ENCODE results near the gene ADSS1.

Gene ADSS1

DNA sequence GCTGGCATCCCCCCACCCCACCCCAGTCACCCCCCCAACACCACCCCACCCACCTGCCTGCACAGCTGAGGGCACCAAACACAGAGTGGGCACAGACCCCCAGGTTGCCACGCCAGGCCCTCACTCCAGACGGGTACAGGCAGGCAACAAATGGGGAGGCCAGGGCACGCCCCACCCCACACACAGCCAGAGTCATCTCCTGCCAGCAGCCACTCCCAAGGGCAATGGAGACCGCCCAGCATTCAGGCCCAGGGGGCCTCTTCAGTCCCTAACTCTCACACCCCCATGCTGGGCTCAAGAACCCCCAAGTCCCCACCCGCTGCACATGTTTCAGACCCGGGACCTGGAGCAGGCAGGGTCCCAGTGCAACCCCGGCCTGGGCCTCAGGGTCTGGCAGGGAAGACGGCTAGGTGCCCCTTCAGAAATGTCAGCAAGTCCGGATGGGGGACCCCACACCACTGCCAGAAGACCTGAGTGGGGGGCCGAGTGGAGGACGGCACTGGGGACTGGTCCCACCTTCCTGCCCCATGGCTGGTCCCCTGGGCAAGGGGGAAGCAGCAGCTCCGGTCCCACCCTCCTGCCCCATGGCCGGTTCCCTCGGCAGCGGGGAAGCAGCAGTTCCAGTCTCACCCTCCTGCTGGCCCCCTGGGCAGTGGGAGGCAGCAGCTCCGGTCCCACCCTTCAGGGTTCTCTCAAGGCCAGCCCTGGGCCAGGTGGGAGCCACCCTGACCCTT lies 59.6 kb downstream of the ADSS1 start:
- TF ChIP-seq POLR2A (IDR thresholded peaks at IDR 0.05; ENCODE audit: low read depth, low read length) (no peak), POLR2AphosphoS5 (IDR thresholded peaks at IDR 0.05; ENCODE audit: low read depth, low read length) (no peak)
- DNase-seq (ENCODE audit: insufficient read length, low spot score) (no peak), FAIRE-seq (no peak)

DNA sequence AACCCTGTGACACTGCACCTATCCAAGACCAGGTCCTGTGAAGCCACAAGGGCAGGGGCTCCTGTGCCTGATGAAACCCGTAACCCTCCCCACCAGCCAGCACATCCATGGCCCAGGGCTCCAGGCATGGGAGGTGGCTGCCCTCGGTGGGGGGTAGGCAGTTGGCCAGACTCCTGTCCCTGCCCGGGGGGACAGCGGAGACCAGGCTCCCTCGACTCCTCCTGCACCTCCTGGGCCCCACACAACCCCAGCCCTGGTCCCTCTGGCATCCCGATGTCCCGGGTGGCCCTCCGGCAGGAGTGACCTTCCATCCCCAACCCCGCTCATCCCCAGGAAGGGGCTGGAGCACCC lies 60.2 kb downstream of the ADSS1 start:
- FAIRE-seq (no peak), DNase-seq (ENCODE audit: insufficient read length, low spot score) (no peak)
- no peak for TF ChIP-seq PAX5 (IDR thresholded peaks at IDR 0.05; ENCODE audit: insufficient read depth, low read length, severe bottlenecking)
- no peak for TF ChIP-seq POLR2A (IDR thresholded peaks at IDR 0.05; ENCODE audit: low read depth, low read length)
- no peak for TF ChIP-seq POU2F2 (IDR thresholded peaks at IDR 0.05; ENCODE audit: low read depth, low read length)
- no peak for TF ChIP-seq TAF1 (IDR thresholded peaks at IDR 0.05; ENCODE audit: low read depth, low read length)
- no peak for TF ChIP-seq POLR2AphosphoS5 (IDR thresholded peaks at IDR 0.05; ENCODE audit: low read depth, low read length)
- TF ChIP-seq SPI1 (IDR thresholded peaks at IDR 0.05; ENCODE audit: low read depth, low read length): no peak

DNA sequence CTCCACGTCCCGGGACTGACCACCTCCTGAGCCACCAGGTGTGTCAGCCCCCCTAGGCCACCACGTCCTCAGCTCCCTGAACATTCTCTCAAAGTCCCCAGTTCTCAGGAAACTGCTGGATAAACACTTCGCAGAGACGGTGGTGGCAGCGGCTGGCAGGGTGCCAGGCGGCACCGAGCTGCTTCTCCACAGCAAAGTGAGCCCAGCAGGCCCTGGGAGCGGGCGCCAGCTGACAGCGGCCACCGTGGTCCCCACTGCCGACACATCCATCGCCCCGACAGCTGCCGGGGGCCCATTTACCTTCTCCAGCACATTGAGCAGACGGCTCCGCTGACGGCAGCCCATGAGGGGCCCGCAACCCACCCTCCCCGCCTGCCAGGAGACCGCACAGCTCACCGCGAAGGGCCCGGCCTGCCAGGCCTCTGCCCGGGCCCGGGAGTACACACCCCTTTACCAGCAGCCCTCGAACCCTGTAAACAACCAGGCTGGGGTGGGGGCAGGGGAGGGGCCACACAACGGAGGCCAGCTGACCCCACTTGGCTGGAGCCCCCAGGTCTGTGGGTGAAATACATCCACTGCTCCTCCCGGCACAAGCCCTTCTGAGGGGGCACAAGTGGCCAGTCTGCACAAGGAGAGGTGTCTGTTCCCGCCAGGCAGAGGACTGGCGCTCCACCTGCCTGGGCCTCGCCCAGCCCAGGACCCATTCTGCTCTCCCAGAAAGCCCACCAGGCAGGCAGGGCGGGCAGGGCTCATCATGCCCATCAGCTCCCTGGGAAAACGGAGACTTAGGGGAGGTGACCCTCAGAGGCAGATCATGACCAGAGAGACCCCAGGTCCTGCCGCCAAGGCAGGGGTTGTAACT lies 61.0 kb downstream of the ADSS1 start:
- FAIRE-seq (no peak), DNase-seq (ENCODE audit: insufficient read length, low spot score) (no peak)
- TF ChIP-seq POLR2AphosphoS5 (IDR thresholded peaks at IDR 0.05; ENCODE audit: low read depth, low read length) (no peak), TAF1 (IDR thresholded peaks at IDR 0.05; ENCODE audit: low read depth, low read length) (no peak), PAX5 (IDR thresholded peaks at IDR 0.05; ENCODE audit: insufficient read depth, low read length, severe bottlenecking) (no peak), SPI1 (IDR thresholded peaks at IDR 0.05; ENCODE audit: low read depth, low read length) (no peak), POU2F2 (IDR thresholded peaks at IDR 0.05; ENCODE audit: low read depth, low read length) (no peak), POLR2A (IDR thresholded peaks at IDR 0.05; ENCODE audit: low read depth, low read length) (no peak)

DNA sequence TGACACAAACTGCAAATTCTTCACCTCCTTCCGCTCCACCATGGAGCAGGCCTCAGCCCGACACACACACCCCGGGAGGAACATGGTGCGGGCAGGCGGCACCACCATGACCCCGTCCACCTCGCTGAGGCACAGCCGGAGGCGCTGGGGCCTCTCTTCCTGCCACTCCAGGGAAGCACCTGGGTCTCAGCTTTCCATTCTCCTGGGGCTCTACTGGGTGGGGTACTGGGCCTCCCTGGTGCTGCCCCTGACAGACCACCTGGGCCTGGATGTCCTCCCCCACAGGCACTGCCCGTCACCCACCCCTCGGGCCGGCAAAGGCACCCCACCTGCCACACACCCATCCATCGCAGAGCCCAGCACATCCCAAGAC lies 61.7 kb downstream of the ADSS1 start:
- FAIRE-seq: no peak
- TF ChIP-seq TAF1 (IDR thresholded peaks at IDR 0.05; ENCODE audit: low read depth, low read length): no peak
- TF ChIP-seq POLR2AphosphoS5 (IDR thresholded peaks at IDR 0.05; ENCODE audit: low read depth, low read length): no peak
- no peak for DNase-seq (ENCODE audit: insufficient read length, low spot score)

DNA sequence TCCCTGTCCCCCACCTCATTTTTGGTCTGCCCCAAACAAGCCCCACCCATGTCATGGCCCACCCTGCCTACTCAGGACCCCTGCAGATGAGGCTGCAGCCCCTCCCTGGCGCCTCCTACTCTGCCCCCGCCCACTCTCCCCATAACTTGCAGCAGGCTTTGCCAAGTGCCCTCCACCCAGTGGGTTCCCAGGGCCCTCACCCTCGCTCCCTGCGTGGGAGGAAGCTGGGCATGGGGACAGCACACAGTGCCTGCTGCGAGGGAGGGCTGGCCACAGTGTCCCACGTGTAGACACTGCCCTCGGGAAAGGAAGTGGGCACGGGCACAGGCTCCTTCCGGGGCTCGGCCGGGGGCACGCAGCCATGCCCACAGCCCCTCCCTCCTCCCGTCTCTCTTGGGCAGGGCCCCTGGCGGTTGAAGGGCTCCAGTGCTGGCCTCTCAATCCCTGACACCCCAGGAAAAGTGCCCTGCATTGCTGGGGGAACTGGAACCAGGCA lies 62.1 kb downstream of the ADSS1 start:
- DNase-seq (ENCODE audit: insufficient read length, low spot score) (no peak), FAIRE-seq (no peak)
- TF ChIP-seq TAF1 (IDR thresholded peaks at IDR 0.05; ENCODE audit: low read depth, low read length) (no peak), SPI1 (IDR thresholded peaks at IDR 0.05; ENCODE audit: low read depth, low read length) (no peak), PAX5 (IDR thresholded peaks at IDR 0.05; ENCODE audit: insufficient read depth, low read length, severe bottlenecking) (no peak), POU2F2 (IDR thresholded peaks at IDR 0.05; ENCODE audit: low read depth, low read length) (no peak), POLR2A (IDR thresholded peaks at IDR 0.05; ENCODE audit: low read depth, low read length) (no peak), POLR2AphosphoS5 (IDR thresholded peaks at IDR 0.05; ENCODE audit: low read depth, low read length) (no peak)

DNA sequence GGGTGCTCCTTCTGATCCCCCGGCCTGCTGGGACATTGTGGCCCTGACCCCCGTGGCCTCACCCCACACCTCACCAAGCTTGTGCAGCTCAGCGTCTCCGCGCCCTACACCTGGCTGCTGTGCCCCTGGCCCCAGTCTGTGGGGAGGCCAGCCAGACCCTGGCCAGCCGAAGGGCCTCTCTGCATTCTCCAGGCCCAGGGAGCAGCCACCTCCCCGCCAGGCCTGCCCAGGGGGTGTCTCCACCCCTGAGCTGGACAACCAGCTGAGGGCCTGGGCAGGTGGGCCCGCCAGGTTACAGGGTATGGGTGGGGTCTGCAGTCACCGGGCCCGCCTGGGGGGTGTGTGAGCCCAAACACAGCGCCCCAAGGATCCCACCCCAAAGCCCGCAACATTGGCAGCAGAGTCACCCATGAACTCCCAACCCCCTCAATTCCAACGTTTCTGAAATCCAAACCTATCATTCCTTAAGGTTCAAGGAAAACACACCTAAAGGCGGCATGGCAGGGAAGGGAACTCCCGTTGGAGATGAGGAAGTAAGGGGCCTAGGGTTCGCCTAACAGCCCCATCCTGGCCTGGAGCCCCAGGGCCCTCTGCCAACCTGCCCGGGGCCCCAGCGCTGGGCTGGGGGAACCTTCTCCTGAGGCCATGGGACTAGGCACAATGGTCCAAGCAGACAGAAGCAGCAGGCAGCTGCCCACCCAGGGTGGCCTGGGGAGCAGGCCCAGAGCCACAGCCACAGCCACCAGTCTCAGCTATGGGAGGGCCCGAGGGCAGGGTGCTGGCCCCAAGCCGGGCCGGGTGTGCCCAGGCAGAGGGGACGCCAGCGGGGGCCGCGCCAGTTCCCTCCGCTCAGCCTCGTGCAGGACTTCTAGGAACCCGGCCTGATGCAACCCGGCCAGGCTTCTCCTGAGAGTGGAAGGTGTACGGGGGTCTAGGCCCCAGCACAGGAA lies 63.0 kb downstream of the ADSS1 start:
- FAIRE-seq: no peak
- no peak for DNase-seq (ENCODE audit: insufficient read length, low spot score)
- no peak for TF ChIP-seq POLR2AphosphoS5 (IDR thresholded peaks at IDR 0.05; ENCODE audit: low read depth, low read length)
- no peak for TF ChIP-seq SPI1 (IDR thresholded peaks at IDR 0.05; ENCODE audit: low read depth, low read length)
- no peak for TF ChIP-seq POU2F2 (IDR thresholded peaks at IDR 0.05; ENCODE audit: low read depth, low read length)
- no peak for TF ChIP-seq TAF1 (IDR thresholded peaks at IDR 0.05; ENCODE audit: low read depth, low read length)
- no peak for TF ChIP-seq PAX5 (IDR thresholded peaks at IDR 0.05; ENCODE audit: insufficient read depth, low read length, severe bottlenecking)
- TF ChIP-seq POLR2A (IDR thresholded peaks at IDR 0.05; ENCODE audit: low read depth, low read length): no peak

DNA sequence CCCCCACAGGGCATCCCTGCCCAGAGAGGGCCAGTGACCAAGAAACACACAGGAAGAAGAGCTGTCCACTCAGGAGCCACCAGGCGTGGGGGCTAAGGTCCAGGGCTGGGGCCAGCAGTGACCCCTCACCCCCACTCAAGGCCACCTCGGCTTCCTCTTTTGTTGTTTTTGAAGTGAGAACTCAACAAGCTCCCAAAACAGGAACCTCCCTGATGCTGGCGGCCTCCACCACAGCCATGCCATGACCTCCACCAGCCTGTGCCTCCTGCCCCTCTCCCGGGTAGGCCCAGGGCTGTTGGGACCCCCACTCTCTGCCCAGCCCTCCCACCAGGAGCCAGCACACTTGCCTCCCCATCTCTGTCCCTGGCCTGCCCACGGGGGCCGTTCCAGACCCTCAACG lies 63.7 kb downstream of the ADSS1 start:
- no peak for TF ChIP-seq TAF1 (IDR thresholded peaks at IDR 0.05; ENCODE audit: low read depth, low read length)
- TF ChIP-seq SPI1 (IDR thresholded peaks at IDR 0.05; ENCODE audit: low read depth, low read length): no peak
- no peak for TF ChIP-seq POLR2AphosphoS5 (IDR thresholded peaks at IDR 0.05; ENCODE audit: low read depth, low read length)
- TF ChIP-seq PAX5 (IDR thresholded peaks at IDR 0.05; ENCODE audit: insufficient read depth, low read length, severe bottlenecking): no peak
- DNase-seq (ENCODE audit: insufficient read length, low spot score) (no peak), FAIRE-seq (no peak)

DNA sequence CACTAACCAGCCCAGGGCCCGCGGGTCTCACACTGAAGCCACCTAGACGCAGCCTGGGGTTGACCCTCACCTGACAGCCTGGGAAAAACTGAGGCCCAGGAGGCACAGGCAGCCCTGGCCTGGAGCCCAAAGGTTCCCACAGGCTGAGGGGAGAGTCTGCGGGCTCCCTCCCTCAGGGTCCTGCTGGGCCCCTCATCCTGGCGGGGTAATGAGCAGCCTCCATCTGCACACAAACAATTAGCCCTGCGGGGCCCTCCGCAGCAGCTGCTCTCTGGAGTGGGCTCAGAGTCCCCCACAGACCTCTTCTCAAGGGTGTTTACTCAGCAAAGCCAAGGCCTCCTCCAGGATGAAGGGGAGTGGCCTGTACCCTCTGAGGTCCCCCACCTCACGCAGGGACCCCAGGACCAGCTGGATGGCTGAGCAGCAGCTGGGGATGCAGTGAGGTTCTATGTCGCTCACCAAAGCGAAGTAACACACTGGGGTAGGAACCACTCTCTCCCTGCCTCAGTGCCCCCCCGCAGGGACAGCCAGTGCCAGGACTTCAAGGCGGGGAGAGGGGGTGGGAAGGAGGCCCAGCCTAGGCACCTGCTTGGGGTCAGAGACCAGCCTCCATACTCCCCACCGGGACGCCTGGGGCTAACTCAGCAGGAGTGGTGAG lies 64.3 kb downstream of the ADSS1 start:
- no peak for FAIRE-seq

More for the DNA sequence above, 64.3 kb downstream of the ADSS1 start:
- TF ChIP-seq TAF1 (IDR thresholded peaks at IDR 0.05; ENCODE audit: low read depth, low read length): no peak
- TF ChIP-seq SPI1 (IDR thresholded peaks at IDR 0.05; ENCODE audit: low read depth, low read length): no peak
- no peak for TF ChIP-seq POLR2A (IDR thresholded peaks at IDR 0.05; ENCODE audit: low read depth, low read length)
- no peak for TF ChIP-seq PAX5 (IDR thresholded peaks at IDR 0.05; ENCODE audit: insufficient read depth, low read length, severe bottlenecking)
- no peak for TF ChIP-seq POLR2AphosphoS5 (IDR thresholded peaks at IDR 0.05; ENCODE audit: low read depth, low read length)
- TF ChIP-seq POU2F2 (IDR thresholded peaks at IDR 0.05; ENCODE audit: low read depth, low read length): no peak
- no peak for DNase-seq (ENCODE audit: insufficient read length, low spot score)
